Panc1 (cell line): ENCODE measurements around the gene MAP2K3. TPM values are rescaled to one million over a fixed set of nuclear protein-coding genes. Genes with fewer than 3 reads are reported as not detected.
A peak's percentile ranks its signal among the peaks of the same experiment; 100 is the strongest.
"Not testable (repeated sequence)": the region's sequence is repeated elsewhere in the genome, so short reads cannot be mapped to it uniquely, and the experiment has no call there.

Experiments
- ATAC-seq: fragments of 200-7000 bp; cut with Tn5 transposase; 2 replicates; pipeline ENCODE4 v1.9.1; 2020; ENCODE audit warnings: mild to moderate bottlenecking, moderate library complexity
- BruUV-seq: library from RNA; stranded (reverse); fragments of 400-500 nt; replicated peaks from 2 replicates; lab custom pipeline; 2021; lab: Mats Ljungman, UMichigan
- CTCF ChIA-PET: fragments of 300-600 bp; sonication (Branson Sonifier 250); formaldehyde crosslinking; loops from one replicate; lab custom pipeline; 2022; ENCODE audit warnings: antibody characterized with exemption; lab: Charles Lee
- POLR2A ChIA-PET: fragments of 300-600 bp; sonication (Branson Sonifier 250); formaldehyde crosslinking; loops from one replicate; lab custom pipeline; 2022; ENCODE audit warnings: antibody characterized with exemption; lab: Charles Lee
- DNase-seq: peaks from one replicate; pipeline ENCODE4 v3.0.0-alpha.2; 2010; ENCODE audit warnings: low read depth, low spot score
- H3K27ac ChIP-seq: 2 replicates; pipeline ENCODE4 v1.5.1; 2011; ENCODE audit warnings: mild to moderate bottlenecking, low read length, inconsistent platforms
- H3K27me3 ChIP-seq: fragments of 200-500 bp; sonication (Bioruptor generic); 2 replicates; pipeline ENCODE4 v1.6.0; 2014; ENCODE audit warnings: low read length, inconsistent platforms; ENCODE audit not compliant: control insufficient read depth, insufficient read depth
- H3K36me3 ChIP-seq: fragments of 200-500 bp; sonication (Bioruptor generic); 2 replicates; pipeline ENCODE4 v1.5.1; 2014; ENCODE audit warnings: inconsistent platforms, mild to moderate bottlenecking, low read length, moderate library complexity; ENCODE audit not compliant: control insufficient read depth, insufficient read depth
- H3K4me1 ChIP-seq: 2 replicates; pipeline ENCODE4 v1.5.1; 2011; ENCODE audit warnings: inconsistent platforms, mild to moderate bottlenecking, low read length, moderate library complexity; ENCODE audit not compliant: control insufficient read depth, insufficient read depth
- H3K4me3 ChIP-seq, 2 experiments: 2 replicates each; pipeline ENCODE4 v1.5.1; 2011 to 2012; ENCODE audit warnings: low read depth in 2 of 2, low read length in 2 of 2, mild to moderate bottlenecking in 2 of 2, inconsistent platforms in 1 of 2, moderate library complexity in 1 of 2
- H3K9me3 ChIP-seq: fragments of 200-500 bp; sonication (Bioruptor generic); 2 replicates; pipeline ENCODE4 v1.5.1; 2014; ENCODE audit warnings: low read depth, mild to moderate bottlenecking, inconsistent platforms, low read length, moderate library complexity; ENCODE audit not compliant: control insufficient read depth, insufficient read depth
- in situ Hi-C: cut with HindIII; loops from 2 replicates; pipeline ENCODE4 v1.10.0; 2016; ENCODE audit warnings: low sequenced_read_pairs, low pct_unique_long_range_greater_than_20kb
- intact Hi-C: fragments of 100-400 bp; cut with micrococcal nuclease; formaldehyde crosslinking; loops from one replicate; pipeline ENCODE4 v1.10.0; 2022; ENCODE audit not compliant: unreplicated experiment
- total RNA-seq: library from RNA; stranded (reverse); gene quantifications from one replicate; pipeline ENCODE4 v1.2.1, GENCODE V29; 2021; ENCODE audit not compliant: unreplicated experiment

Gene MAP2K3
- total RNA-seq, 1 experiment from 2014 or later: 44.4 TPM

DNA sequence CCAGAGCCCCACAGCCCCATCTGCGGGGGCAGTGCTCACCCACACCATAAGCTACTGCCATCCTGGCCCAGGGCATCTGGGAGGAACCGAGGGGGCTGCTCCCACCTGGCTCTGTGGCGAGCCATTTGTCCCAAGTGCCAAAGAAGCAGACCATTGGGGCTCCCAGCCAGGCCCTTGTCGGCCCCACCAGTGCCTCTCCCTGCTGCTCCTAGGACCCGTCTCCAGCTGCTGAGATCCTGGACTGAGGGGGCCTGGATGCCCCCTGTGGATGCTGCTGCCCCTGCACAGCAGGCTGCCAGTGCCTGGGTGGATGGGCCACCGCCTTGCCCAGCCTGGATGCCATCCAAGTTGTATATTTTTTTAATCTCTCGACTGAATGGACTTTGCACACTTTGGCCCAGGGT is 29.8 kb downstream of the MAP2K3 start:
- H3K27me3 ChIP-seq, H3K4me1 ChIP-seq, BruUV-seq, H3K4me3 ChIP-seq, ATAC-seq, H3K27ac ChIP-seq, in situ Hi-C loops, DNase-seq, POLR2A ChIA-PET, H3K36me3 ChIP-seq, intact Hi-C loops, H3K9me3 ChIP-seq, CTCF ChIA-PET: not testable (repeated sequence)

DNA sequence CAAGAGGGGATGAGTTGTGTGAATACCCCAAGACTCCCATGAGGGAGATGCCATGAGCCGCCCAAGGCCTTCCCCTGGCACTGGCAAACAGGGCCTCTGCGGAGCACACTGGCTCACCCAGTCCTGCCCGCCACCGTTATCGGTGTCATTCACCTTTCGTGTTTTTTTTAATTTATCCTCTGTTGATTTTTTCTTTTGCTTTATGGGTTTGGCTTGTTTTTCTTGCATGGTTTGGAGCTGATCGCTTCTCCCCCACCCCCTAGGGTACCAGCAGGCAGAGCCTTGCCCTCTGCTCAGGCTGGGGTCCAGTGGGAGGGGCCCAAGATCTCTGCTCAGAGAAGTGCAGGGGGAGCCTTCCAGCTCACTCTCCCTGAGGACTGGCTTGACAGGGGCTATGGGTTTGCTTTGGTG is 30.2 kb downstream of the MAP2K3 start:
- H3K9me3 ChIP-seq, BruUV-seq, H3K27ac ChIP-seq, ATAC-seq, DNase-seq, CTCF ChIA-PET, H3K27me3 ChIP-seq, H3K4me3 ChIP-seq, POLR2A ChIA-PET, in situ Hi-C loops, H3K36me3 ChIP-seq, intact Hi-C loops, H3K4me1 ChIP-seq: not testable (repeated sequence)

DNA sequence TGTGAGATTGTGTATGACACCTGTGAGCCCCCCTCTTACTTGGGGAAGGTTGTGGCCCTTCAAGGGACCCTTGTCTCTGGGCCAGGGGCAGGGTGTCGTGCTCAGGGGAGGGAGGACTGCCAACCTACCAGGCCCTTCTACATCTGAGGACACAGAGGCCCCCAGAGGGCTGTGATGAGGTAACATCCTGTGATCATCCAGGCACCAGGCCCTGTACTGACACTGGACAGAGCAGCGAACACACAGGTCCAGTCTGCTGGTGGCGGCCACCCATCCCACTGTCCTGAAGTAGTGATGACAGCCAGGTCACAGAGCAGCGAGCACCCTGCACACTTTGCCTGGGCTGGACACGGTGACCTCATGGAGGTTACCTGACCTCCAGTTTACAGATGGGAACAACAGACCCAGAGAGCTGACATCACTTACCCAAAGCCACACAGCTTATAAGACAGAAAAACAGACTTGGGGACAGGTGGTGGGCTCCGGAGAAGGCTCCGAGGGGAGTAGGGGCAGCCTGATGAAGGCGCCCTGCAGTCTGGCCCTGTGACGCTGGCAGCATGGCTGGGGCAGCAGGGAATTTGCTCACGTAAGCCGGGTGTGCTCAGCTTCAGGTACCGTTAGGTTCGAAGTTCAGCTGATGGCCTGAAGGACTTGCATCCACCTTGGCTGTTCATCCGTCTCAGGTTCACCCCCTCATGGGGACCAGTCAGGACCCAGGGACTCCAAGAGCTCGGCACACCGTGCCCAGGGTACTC is 30.9 kb downstream of the MAP2K3 start:
- CTCF ChIA-PET, H3K27ac ChIP-seq, POLR2A ChIA-PET, in situ Hi-C loops, H3K9me3 ChIP-seq, H3K4me1 ChIP-seq, DNase-seq, intact Hi-C loops, ATAC-seq, H3K36me3 ChIP-seq, H3K4me3 ChIP-seq, BruUV-seq, H3K27me3 ChIP-seq: not testable (repeated sequence)

DNA sequence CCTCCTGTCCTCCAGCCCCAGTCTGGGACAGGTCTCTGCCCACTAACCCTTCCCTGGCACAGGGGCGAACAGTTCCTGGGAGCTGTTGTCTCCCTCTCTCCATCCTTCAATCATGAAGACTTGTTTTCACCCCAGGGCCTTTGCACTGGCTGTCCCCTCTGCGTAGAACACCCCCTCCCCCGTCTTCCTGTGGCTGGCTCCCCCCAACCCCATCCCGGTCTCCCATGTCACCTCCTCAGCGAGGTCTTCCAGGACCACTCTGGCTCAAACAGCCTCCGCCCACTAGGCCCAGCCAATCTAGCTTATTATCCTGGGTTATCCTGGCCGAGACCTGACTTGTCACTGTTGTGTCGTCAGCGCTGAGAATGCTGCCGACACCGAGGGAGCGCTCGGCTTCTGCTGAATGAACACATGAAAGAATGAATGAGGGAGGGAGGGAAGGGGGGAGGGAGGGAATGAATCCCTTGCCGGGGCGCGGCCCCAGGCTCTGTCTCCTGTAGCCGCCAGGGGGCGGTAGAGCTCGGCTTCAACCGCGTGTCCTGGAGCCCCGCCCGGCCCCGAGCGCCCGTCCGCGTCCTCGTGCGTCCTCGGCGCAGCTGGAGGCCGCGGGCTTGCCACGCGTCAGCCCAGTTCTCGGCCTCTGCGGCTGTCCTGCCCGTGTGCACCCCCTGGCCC is 31.8 kb downstream of the MAP2K3 start:
- BruUV-seq, intact Hi-C loops, H3K9me3 ChIP-seq, POLR2A ChIA-PET, H3K27me3 ChIP-seq, H3K27ac ChIP-seq, H3K4me1 ChIP-seq, H3K36me3 ChIP-seq, DNase-seq, H3K4me3 ChIP-seq, in situ Hi-C loops, CTCF ChIA-PET: not testable (repeated sequence)
- ATAC-seq: peak; percentile 84

DNA sequence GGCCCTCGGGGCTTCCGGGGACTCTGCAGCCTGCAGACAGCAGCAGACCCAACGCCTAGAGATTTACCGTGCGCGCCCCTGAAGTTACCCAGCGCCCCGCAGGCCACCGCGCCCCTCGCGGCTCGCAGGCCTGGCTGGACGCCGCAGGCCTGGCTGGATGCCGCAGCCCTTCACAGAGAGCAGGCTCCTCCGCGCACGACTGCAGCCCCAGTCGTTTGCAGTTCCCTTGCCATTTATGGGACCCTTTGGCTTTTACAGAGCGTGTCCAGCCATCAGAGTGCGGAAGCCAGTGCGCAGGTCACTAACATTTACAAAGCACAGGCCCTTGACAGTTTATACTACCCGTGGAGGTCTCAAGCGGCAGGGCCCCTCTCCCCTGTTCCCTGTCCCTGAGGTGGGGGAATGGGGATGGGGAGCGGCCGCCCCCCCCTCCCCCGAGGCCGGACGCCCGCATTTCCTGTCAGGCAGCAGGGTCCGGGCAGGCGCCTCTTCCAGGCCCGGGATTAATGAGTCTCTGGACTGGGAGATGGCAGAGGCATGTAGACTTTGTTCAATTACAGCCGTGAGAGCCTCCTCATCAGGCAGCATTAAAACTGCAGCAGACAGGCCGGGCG is 32.5 kb downstream of the MAP2K3 start:
- BruUV-seq, H3K4me1 ChIP-seq, DNase-seq, H3K9me3 ChIP-seq, intact Hi-C loops, H3K36me3 ChIP-seq, H3K27ac ChIP-seq, in situ Hi-C loops, H3K27me3 ChIP-seq, CTCF ChIA-PET: not testable (repeated sequence)
- H3K4me3 ChIP-seq: 0 out of 4 replicates have a peak overlapping the region, but pooled peaks of 1 of the 2 experiments have one; percentile 16
- peak; percentile 52 for ATAC-seq
- POLR2A ChIA-PET: interaction anchor here (0.7 kb wide), 1 partner anchor 200 kb away, joined by 7 read pairs; no protein-coding TSS in a partner anchor

DNA sequence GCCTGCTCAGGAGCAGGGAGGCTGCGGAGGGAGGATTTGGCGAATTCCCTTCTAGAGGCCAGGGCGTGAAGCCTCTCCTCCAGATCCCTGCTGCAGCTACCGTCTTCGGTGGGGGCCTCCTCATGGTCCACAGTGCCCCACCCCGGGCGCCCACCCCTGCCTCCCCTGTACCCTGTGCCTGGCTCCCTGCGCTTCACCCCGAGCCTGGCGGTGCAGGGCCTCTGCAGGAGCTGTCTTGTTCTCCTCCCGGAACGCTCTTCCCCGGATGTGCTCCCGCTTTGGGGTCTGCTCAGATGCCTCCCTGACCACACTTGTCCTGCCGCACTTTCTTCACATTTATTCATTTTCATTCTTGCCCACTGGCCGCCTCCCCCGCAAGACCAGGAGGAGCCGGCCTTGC is 33.3 kb downstream of the MAP2K3 start:
- H3K9me3 ChIP-seq, H3K36me3 ChIP-seq, H3K4me1 ChIP-seq, H3K4me3 ChIP-seq, BruUV-seq, H3K27ac ChIP-seq, H3K27me3 ChIP-seq, ATAC-seq, DNase-seq, intact Hi-C loops, in situ Hi-C loops: not testable (repeated sequence)
- CTCF ChIA-PET: interaction anchor here (0.7 kb wide), 1 partner anchor 154 kb away, joined by 4 read pairs; no protein-coding TSS in a partner anchor
- POLR2A ChIA-PET: interaction anchor here (0.7 kb wide), 1 partner anchor 199 kb away, joined by 7 read pairs; no protein-coding TSS in a partner anchor
